HCT116 (cell line): Measurements from ENCODE around the gene PRCP. TPM values are rescaled to one million over a fixed set of nuclear protein-coding genes. Genes with fewer than 3 reads are reported as not detected.

Source experiments
- ATAC-seq: fragments of 200-7000 bp; cut with Tn5 transposase; 2 replicates; pipeline ENCODE4 v1.9.1; 2020; ENCODE audit warnings: mild to moderate bottlenecking, moderate library complexity
- BruUV-seq: library from RNA; stranded (reverse); fragments of 400-500 nt; replicated peaks from 2 replicates; lab custom pipeline; 2021; lab: Mats Ljungman, UMichigan
- CTCF ChIA-PET: fragments of 300-600 bp; sonication (Branson Sonifier 250); formaldehyde crosslinking; loops from one replicate; lab custom pipeline; 2021; ENCODE audit warnings: antibody characterized with exemption; lab: Charles Lee
- POLR2A ChIA-PET: fragments of 300-600, 350-600 bp; sonication (Branson Sonifier 250); formaldehyde crosslinking; loops from one replicate; lab custom pipeline; 2021; ENCODE audit warnings: antibody characterized with exemption; lab: Charles Lee
- RAD21 ChIA-PET, 2 experiments: fragments of 300-600 bp; sonication (Branson Sonifier 250); formaldehyde crosslinking; loops; one replicate each; lab custom pipeline; 2023; ENCODE audit warnings: low total read pairs in 2 of 2; ENCODE audit not compliant: uncharacterized antibody in 2 of 2, unreplicated experiment in 2 of 2, low non-redundant PET in 1 of 2; lab: Charles Lee
- DNase-seq: peaks from one replicate; pipeline ENCODE4 v3.0.0-alpha.2; 2010; ENCODE audit warnings: low read depth, low spot score
- H2AFZ ChIP-seq: fragments of 200-600 bp; shearing (Covaris generic), sonication (generic); 2 replicates; pipeline ENCODE4 v1.6.1; 2017; ENCODE audit warnings: low read depth, mixed run types, mixed read lengths, antibody characterized with exemption, low read length; ENCODE audit not compliant: poor library complexity, severe bottlenecking
- H3K27ac ChIP-seq: 2 replicates; pipeline ENCODE4 v1.5.1; 2012; ENCODE audit warnings: low read depth, low read length
- H3K27me3 ChIP-seq: fragments of 200-600 bp; sonication (generic); 2 replicates; pipeline ENCODE4 v1.6.1; 2016; ENCODE audit warnings: mixed run types, low read length, mixed read lengths; ENCODE audit not compliant: insufficient read depth
- H3K36me3 ChIP-seq, 2 experiments: fragments of 200-500 bp in 1 of 2; fragments of 200-600 bp in 1 of 2; sonication (Bioruptor generic) in 1 of 2; sonication (generic) in 1 of 2; 2 replicates each; pipeline versions ENCODE4 v1.5.1 to v1.6.1; 2014 to 2016; ENCODE audit warnings: low read length in 2 of 2, inconsistent platforms in 1 of 2, mixed read lengths in 1 of 2, mixed run types in 1 of 2; ENCODE audit not compliant: insufficient read depth in 2 of 2, control insufficient read depth in 1 of 2
- H3K4me1 ChIP-seq, 2 experiments: fragments of 200-600 bp in 1 of 2; sonication (generic) in 1 of 2; 2 replicates each; pipeline versions ENCODE4 v1.5.1 to v1.6.1; 2012 to 2017; ENCODE audit warnings: low read length in 2 of 2, inconsistent platforms in 1 of 2, mild to moderate bottlenecking in 1 of 2, mixed read lengths in 1 of 2, mixed run types in 1 of 2, moderate library complexity in 1 of 2; ENCODE audit not compliant: insufficient read depth in 2 of 2, control insufficient read depth in 1 of 2
- H3K4me2 ChIP-seq: fragments of 200-600 bp; sonication (generic); 2 replicates; pipeline ENCODE4 v1.6.1; 2017; ENCODE audit warnings: mixed run types, low read length, mixed read lengths
- H3K4me3 ChIP-seq, 2 experiments: fragments of 200-600 bp in 1 of 2; sonication (generic) in 1 of 2; replicated peaks in 1 of 2; 2 replicates each; pipeline ENCODE4 v1.5.1; 2011 to 2016; ENCODE audit warnings: low read length in 2 of 2, control low read depth in 1 of 2, low read depth in 1 of 2, mild to moderate bottlenecking in 1 of 2, mixed read lengths in 1 of 2, mixed run types in 1 of 2
- H3K79me2 ChIP-seq: fragments of 200-600 bp; sonication (generic); 2 replicates; pipeline ENCODE4 v1.6.1; 2017; ENCODE audit warnings: mild to moderate bottlenecking, mixed run types, low read length, moderate library complexity, mixed read lengths; ENCODE audit not compliant: insufficient read depth
- H3K9ac ChIP-seq: fragments of 200-600 bp; sonication (generic); 2 replicates; pipeline ENCODE4 v1.6.1; 2016; ENCODE audit warnings: low read length, mixed read lengths
- H3K9me2 ChIP-seq: fragments of 200-600 bp; sonication (generic), shearing (Covaris generic); 2 replicates; pipeline ENCODE4 v1.6.1; 2017; ENCODE audit warnings: mixed run types, mild to moderate bottlenecking, moderate library complexity; ENCODE audit not compliant: insufficient read depth
- H3K9me3 ChIP-seq, 2 experiments: fragments of 200-500 bp in 1 of 2; fragments of 200-600 bp in 1 of 2; sonication (Bioruptor generic) in 1 of 2; sonication (generic) in 1 of 2; 2 replicates each; pipeline ENCODE4 v1.6.1; 2014 to 2017; ENCODE audit warnings: low read length in 2 of 2, mixed read lengths in 2 of 2, inconsistent platforms in 1 of 2, low read depth in 1 of 2, mild to moderate bottlenecking in 1 of 2, mixed run types in 1 of 2, moderate library complexity in 1 of 2; ENCODE audit not compliant: control insufficient read depth in 1 of 2, insufficient read depth in 1 of 2
- H4K20me1 ChIP-seq: fragments of 200-600 bp; sonication (generic), shearing (Covaris generic); 2 replicates; pipeline ENCODE4 v1.6.1; 2017; ENCODE audit warnings: mixed run types, mild to moderate bottlenecking, moderate library complexity; ENCODE audit not compliant: insufficient read depth
- ATF3 ChIP-seq: IDR thresholded peaks from 2 replicates; pipeline ENCODE4 v1.6.1; 2012
- EGR1 ChIP-seq: IDR thresholded peaks from 2 replicates; pipeline ENCODE4 v1.6.1; 2012; ENCODE audit warnings: low read depth
- ELF1 ChIP-seq: IDR thresholded peaks from 2 replicates; pipeline ENCODE4 v1.6.1; 2012; ENCODE audit warnings: low read depth, borderline replicate concordance
- EZH2phosphoT487 ChIP-seq: fragments of 200-600 bp; IDR thresholded peaks from 2 replicates; pipeline ENCODE4 v1.6.1; 2018; ENCODE audit warnings: antibody characterized with exemption, borderline replicate concordance
- FOSL1 ChIP-seq: IDR thresholded peaks from 2 replicates; pipeline ENCODE4 v1.6.1; 2012; ENCODE audit warnings: low read depth
- JUND ChIP-seq: IDR thresholded peaks from 2 replicates; pipeline ENCODE4 v1.6.1; 2012
- POLR2A ChIP-seq: IDR thresholded peaks from 2 replicates; pipeline ENCODE4 v1.7.0; 2011; ENCODE audit warnings: borderline replicate concordance; ENCODE audit not compliant: insufficient read depth, insufficient read length; ENCODE audit errors: extremely low read depth
- POLR2AphosphoS5 ChIP-seq: IDR thresholded peaks from 2 replicates; pipeline ENCODE4 v1.6.1; 2011; ENCODE audit warnings: mild to moderate bottlenecking, low read depth, low read length, moderate library complexity
- RAD21 ChIP-seq: IDR thresholded peaks from 2 replicates; pipeline ENCODE4 v1.6.1; 2012; ENCODE audit warnings: low read depth, mild to moderate bottlenecking
- REST ChIP-seq: IDR thresholded peaks from 2 replicates; pipeline ENCODE4 v1.6.1; 2012; ENCODE audit warnings: low read depth
- ZBTB33 ChIP-seq: IDR thresholded peaks from 2 replicates; pipeline ENCODE4 v1.6.1; 2011; ENCODE audit warnings: mild to moderate bottlenecking, low read length, moderate library complexity; ENCODE audit not compliant: insufficient replicate concordance; ENCODE audit errors: extremely low read depth
- ZFX ChIP-seq: fragments of 450-650 bp; IDR thresholded peaks from 2 replicates; pipeline ENCODE4 v1.6.1; 2017
- intact Hi-C: fragments of 100-400 bp; cut with micrococcal nuclease; formaldehyde crosslinking; loops from 2 replicates; pipeline ENCODE4 v1.10.0; 2022
- total RNA-seq: library from RNA; stranded (reverse); gene quantifications from one replicate; pipeline ENCODE4 v1.2.1, GENCODE V29; 2021; ENCODE audit not compliant: unreplicated experiment

Gene PRCP
- total RNA-seq, 1 experiment from 2014 or later: 50.0 TPM

- POLR2A ChIA-PET: no interaction called here
- CTCF ChIA-PET: no interaction called here
- no peak overlapping the region for H3K4me2 ChIP-seq
- H3K36me3 ChIP-seq: no peaks in the 10 kb centered on the region
- no peak for ATAC-seq
- intact Hi-C loops: no loop called here
- RAD21 ChIA-PET: no interaction called here
- H3K4me1 ChIP-seq: no peaks in the 10 kb centered on the region
- no peak overlapping the region for H3K4me3 ChIP-seq
- no peak overlapping the region for H3K27ac ChIP-seq
- no peaks in the 10 kb centered on the region for H3K9me2 ChIP-seq
- no peaks in the 10 kb centered on the region for H3K27me3 ChIP-seq
- H3K9me3 ChIP-seq: no peaks in the 10 kb centered on the region
- no peak for DNase-seq
- no peaks in the 10 kb centered on the region for H3K79me2 ChIP-seq
- no peaks in the 10 kb centered on the region for H4K20me1 ChIP-seq
- BruUV-seq: no TSS peak
- no peak overlapping the region for H3K9ac ChIP-seq
- no peak overlapping the region for H2AFZ ChIP-seq
- TF ChIP-seq EZH2phosphoT487 (no peak), POLR2AphosphoS5 (no peak), FOSL1 (no peak), ELF1 (no peak), ZBTB33 (no peak), JUND (no peak), ATF3 (no peak), EGR1 (no peak), POLR2A (no peak), RAD21 (no peak), ZFX (no peak), REST (no peak)
- TF ChIP-seq, all 23 proteins: peak for 0
These were observed 73.7 kb downstream of the PRCP start for GRCh38 chr11:82826526-82826925.
